ENCODE results near the gene NSD2.
"Not testable (repeated sequence)": the region's sequence is repeated elsewhere in the genome, so short reads cannot be mapped to it uniquely, and the experiment has no call there.

Gene NSD2

DNA sequence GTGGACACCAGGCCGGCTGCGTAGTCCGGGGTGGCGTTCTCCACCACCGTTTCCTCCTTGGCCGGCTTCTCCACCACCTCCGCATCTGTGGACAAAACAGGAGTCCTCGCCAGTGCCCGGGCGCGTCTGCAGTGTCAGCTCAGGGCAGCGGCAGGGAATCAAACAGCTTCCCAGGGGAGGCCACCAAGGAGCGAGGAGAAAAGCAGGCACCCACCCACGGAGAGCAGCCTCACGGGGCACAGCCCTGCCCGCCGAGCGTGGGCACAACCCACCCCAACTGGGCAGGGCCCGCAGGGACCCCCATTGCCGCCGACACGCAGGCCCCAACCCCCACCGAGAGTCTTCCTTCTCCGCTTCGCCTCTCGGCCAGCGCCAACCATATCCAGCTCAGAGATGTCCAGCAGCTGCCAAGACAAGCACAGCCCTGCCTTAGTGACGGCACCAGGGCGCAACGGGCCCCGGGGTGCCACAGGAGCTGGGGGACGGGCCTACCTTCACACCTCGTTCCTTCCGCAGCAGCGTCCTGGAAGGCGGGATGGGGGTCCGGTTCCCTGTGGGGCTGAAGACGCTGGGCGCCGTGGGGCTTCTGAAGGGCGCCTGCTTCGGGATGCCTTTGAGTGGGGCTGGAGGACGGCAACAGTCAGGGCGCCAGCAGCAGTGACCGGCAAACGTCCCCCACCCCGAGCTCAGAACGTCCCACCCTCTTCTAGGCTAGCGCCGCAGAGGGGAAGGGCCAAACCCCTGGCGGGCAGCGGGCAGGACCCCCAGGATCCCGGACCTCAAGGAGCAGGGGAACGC is 114.8 kb downstream of the NSD2 start:
- DNase-seq, result no peak

DNA sequence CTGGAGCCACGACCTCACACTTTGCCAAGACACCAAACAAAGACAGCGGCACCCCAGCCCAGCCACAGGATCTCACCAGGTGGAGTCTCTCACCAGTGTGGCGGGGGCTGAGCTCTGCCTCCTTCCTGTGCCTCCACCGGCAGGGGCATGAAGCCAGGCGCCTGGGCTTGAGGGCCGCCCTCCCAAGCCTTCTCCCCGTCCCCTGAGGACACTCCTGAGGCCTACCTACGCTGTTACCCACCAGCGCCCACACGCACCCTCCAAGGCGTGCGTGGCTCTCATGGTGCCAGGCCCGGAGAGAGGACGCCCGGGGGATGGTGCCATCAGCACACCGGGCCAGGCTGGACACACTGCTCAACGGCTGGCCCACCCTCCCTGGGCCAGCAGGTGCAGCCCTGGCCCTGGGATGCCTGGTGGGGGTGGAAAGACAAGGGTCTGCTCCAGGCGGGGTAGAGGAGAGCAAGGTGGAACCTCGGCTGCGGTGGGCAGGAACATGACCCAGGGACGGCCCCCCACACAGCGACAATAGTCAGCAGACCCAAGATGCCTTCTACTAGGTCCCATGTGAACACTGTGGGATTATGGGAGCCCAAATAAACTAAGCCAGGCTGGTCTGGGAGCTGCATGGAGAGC is 115.5 kb downstream of the NSD2 start:
- no peak for DNase-seq

DNA sequence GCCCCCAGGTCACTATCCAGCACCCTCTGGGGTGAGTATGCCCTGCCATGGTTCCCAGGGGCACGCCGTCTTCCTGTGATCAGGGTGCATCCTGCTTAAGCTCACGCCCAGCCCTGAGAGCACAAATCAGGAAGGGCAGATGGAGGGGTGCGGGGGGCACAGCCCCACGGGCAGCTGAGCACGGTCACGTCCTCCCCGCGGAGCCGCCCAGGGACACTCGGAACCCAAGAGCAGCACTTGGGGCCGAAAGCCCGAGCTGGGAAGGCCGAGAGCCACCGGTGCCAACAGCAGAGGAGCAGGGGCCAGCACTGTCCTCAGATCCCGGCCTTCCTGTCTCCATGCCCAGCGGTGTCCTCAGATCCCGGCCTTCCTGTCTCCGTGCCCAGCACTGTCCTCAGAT is 116.1 kb downstream of the NSD2 start:
- DNase-seq, result no peak

DNA sequence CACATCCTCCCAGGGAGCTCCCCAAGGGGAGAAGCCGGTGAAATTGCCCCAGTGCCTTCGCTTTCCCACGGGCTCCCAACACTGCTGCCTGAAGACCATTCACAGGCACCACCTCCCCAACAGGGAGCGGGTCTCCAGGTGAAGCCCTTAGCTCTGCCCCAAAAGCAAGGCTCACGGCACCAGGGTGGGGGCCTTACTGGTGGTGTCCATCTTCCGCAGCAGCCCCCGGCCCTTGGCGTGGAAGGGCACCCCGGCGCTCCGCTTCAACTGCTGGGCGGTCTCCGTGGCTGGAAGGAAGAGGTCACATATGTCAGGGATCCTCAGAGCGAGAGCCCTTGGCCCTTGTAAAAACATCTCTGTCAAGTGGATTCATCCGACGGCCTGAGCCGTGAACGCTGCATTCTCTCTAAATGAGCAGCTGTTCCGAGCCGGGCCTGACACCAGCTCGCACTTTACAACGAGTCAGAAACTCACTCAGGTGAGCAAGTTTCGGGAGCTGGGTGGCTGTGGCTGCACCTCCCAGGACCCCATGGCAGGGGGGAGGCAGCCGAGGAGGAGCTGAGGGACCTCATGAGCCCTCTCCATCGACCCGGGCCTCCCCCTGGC is 116.6 kb downstream of the NSD2 start:
- no peak for DNase-seq

DNA sequence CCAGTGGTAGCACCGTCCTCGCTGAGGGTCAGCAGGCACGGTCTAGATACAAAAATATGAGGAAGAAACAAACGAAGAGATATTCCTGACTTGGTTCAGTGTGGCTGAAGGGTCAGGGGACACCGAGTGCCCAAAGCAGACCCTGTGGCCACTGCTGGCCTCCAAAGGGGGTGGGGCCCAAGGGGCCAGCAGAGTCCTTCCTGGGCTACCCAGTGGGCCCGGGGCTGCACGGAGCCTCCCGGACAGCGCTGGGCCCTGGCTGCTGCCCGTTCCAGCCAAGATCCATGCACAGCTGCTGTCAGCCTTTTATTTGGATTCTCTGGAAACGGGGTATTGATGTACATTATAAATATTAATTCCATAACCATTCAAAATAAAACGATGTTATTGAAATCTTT is 117.1 kb downstream of the NSD2 start:
- DNase-seq, result no peak

DNA sequence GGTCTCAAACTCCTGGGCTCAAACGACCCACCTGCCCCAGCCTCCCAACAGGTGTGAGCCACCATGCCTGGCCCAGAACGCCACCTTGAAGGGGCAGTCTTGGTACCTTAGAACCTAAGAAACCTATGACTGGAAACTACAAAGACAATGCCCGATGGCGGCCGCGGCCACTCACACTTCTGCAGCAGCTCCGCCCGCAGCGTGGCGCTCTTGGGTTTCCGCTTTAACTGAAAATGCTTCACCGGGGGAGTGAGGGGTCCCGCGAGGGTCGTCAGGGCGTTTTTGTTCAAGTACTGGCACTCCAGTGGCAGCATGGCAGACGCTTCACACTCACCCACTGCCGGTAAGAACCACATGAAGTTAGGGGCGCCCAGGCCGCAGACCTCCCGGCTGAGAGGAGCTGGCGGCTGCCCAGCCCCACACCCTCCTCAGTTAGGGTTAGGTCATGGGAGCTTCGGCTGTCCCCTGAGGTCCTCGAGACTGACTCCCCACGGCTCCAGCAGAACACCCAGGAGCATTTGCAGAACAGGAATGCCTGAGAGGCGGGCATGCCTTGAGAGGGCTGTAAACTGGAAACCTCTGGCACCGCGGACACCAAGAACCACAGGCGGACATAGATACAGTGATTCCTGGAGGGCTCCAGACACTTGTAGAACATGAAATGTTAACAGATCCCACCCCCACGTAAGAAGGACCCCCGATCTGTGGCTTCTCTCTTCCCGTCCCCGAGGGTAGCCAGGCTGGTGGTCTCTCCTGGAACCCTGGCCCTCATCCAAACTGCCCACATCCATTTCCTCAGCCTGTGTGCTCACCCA is 118.5 kb downstream of the NSD2 start:
- no peak for DNase-seq

DNA sequence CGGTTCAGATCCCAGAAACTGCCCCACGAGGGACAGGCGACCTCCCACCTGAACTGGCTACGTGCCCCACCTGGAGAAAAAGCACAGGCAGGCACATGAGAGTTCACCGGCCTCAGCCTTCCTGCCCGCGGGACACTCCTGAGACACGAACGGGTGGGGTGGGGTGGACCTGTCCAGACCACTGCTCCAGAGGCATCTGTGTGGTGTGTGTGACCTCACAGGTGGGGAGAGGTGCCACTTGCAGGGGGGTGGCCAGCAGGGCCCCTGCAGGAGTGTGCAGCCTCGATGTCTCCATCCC is 119.1 kb downstream of the NSD2 start:
- no peak for DNase-seq

DNA sequence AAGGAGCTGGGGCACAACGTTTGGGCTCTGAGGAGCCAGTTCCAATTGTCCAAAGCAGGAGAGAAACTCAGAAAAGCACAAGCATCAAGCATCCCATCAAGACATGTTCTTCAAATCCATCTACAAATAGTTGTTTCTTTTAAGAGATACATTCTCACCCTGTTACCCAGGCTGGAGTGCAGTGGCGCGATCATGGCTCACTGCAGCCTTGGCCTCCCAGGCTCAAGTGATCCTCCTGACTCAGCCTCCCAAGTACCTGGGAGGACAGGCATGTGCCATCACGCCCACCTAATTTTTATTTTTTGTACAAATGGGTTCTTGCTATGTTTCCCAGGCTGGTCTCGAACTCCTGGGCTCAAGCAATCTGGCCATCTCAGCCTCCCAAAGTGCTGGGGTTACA is 119.5 kb downstream of the NSD2 start:
- no peak for DNase-seq

DNA sequence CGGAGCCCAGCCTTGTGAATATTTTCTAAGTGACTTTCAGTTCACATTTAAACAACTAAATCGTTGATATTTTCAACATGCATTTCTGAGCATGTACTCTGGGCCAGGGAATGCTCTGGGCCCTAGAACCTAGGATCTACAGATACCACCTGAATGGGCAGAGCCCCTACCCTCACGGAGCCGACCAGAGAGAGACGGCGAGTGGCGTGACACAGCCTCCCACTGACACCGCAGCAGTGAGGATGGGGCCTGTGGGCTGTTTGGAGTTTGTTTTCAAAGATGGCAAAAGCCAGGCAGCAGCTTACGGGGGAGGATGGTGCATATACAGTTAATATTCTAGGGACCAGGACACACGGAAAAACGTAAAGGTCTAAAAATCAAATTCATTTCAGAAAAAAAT is 119.9 kb downstream of the NSD2 start:
- no peak for DNase-seq

DNA sequence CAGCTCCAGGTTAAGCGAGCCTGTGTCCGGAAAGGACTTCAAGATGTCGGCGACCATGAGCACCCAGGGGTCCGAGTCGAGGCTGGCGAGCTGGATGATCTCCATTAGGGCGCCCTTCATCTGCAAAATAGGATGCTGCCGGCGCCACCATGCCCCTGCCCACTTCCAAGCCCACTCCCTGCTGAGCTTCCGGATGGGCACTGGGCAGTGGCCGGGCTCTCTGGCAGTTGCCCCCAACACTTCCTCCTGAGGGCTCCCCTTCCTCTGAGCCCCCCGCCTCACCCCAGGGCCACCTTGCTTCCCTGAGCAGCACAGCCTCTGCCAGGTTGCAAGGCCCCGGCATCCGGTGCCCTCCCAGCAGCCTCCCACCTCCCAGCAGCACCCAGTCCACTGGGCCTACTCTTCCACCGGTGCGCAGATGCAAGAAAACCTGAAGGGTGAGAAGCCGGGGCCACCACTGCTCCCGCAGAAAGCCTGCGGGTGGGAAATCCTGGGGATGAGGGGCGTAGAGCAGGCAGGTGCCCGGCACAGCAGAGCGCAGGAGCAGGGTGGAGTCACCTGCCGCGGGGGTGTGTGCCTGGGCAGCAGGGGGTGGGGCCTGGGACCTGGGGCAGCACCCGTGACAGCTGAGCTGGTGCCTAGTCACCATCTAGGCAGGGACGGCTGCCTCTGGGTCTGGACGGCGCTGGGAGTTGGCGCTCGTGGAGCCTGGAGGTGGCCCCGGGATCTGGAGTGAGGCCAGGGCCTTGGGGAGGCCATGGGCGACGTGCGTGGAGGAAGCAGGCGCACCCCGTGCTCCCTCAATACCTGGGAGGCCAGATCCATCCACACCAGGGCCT is 120.6 kb downstream of the NSD2 start:
- DNase-seq, result no peak

DNA sequence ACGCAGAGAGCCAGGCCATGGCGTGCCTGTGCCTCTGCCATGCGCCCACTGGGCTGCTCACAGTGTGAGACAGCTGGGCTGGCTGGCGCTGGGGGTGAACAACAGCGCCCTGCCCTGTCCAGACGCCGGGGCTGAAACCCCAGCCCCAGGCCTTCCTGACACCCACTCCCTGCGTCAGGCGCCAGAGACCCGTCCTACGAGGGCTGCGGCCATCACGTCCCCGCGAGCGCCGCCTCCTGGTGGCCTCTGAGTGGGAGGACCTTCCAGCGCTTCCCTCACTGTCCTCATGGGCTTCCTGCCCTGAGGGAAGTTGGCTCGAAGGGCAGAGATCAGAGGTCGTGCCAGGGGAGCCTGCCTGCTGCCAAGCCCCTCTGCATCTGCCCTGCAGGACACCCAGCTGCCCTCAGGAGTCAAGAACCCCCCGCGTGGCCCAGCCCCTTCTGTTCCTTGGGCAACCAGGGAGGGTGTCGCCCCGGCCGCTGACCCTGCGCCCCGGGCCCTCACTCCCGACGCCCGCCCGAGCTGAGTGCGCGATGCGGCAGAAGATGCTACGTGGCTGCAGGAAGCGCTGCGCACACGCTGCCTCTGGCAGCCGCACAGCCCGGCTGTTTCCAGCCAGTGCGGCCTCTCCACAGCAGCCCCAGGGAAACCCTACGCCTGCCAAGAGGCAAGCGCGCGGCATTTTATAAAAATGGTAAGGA is 121.4 kb downstream of the NSD2 start:
- peak; percentile 7 for DNase-seq

DNA sequence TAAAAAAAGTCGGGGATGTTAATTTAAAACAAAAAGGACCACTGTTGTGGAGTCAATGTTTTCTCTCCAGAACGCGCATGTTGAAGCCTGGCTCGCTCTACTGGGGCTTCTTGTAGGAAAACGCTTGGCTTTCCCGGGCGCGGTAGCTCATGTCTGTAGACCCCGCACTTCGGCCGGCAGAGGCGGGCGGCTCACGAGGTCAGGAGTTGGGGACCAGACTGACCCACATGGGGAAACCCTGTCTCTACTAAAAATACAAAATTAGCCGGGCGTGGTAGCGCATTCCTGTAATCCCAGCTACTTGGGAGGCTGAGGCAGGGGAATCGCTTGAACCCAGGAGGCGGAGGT is 122.0 kb downstream of the NSD2 start:
- no peak for DNase-seq

DNA sequence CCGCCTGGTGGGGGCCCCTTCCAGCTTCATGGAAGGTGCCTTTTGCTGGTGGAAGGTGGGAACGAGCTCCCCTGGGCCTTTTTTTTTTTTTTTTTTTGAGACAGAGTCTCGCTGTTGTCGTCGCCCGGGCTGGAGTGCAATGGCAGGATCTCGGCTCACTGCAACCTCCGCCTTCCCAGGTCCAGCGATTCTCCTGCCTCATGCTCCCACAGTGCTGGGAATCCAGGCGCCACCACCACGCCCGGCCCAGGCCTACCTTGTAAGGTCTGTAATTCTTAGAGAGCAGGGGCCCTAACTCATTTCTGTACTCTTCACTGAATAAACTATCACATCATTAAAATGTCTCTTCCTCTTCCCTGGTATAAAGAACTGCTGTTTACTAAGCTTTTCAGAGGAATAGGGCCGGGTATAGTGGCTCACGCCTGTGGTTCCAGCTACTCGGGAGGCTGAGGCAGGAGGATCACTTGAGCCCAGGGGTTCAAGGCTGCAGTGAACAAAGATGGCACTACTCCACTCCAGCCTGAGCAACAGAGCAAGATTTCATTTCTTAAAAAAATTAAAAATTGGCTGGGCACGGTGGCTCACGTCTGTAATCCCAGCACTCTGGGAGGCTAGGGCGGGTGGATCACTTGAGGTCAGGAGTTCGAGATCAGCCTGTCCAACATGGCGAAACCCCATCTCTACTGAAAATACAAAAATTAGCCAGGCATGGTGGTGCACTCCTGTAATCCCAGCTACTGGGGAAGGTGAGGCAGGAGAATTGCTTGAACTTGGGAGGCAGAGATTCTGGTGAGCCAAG is 122.7 kb downstream of the NSD2 start:
- not testable (repeated sequence) for DNase-seq

DNA sequence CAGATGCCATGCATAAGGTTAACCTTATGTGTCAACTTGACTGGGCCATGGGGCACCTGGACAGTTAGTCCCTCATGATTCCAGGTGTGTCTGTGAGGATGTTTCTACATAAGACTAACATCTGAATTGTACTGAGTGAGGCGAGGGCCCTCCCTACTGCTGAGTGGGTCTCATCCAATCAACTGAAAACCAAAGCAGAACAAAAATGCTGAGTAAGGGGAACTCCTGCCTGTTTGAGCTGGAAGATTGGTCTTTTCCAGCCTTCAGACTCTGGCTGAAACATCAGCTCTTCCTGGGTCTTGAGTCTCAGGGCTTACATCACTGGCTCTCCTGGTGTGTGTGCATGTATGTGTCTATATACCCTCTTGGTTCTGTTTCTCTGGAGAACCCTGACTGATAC is 123.7 kb downstream of the NSD2 start:
- no peak for DNase-seq

DNA sequence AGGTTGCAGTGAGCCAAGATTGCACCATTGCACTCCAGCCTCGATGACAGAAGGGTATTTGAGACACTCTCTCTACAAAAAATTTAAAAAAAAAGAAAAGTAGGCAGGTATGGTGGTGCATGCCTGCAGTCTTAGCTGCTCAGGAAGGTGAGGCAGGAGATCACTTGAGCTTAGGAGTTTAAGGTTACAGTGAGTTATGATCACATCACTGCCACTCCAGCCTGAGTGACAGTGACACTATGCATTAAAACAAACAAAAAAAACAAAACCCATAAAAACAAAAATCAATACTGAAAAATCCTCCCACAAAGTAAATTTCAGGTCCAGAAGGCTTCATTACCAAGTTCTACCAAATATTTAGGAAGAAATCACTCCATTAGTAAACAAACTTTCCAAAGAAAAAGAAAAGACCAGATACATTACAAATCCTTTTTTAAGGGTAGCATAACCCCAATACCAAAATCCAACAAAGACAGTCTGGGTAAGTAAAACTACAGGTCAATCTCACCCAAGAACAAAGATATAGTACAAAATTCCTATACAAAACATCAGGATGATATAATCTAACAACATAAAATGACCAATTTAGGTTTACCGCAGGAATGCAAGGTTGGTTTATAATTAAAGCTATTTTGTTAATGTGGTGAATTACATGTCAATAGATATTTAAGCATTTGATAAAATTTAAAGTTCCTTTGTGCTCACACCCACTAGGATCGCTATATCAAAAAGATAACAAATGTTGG is 125.8 kb downstream of the NSD2 start:
- no peak for DNase-seq

DNA sequence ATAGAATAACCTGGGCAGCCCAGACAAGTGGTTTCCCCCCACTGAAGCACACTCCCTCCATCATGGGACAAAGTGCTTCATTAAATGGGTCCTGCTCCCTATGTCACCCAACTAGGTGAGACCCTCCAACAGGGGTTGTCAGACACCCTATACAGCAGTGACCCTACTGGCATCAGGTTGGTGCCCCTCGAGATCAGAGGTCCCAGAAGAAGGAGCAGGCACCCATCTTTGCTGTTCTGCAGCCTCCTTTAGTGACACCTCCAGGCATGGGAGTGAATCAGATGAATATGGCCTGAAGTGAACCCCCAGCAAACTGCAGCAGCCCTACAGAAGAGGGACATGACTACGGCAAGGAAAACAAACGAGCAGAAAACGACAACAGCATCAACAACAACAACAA is 126.5 kb downstream of the NSD2 start:
- DNase-seq, result no peak

DNA sequence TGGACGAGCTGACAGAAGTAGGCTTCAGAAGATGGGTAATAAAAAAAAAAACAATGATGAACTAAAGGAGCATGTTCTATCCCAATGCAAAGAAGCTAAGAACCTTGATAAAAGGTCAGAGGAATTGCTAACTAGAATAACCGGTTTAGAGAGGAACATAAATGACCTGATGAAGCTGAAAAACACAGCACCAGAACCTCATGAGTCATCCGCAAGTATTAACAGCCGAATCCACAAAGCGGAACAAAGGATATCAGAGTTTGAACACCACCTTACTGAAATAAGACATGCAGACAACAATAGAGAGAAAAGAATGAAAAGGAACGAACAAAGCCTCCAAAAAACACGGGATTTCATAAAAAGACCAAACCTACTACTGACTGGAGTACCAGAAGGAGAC is 127.1 kb downstream of the NSD2 start:
- DNase-seq, result no peak

DNA sequence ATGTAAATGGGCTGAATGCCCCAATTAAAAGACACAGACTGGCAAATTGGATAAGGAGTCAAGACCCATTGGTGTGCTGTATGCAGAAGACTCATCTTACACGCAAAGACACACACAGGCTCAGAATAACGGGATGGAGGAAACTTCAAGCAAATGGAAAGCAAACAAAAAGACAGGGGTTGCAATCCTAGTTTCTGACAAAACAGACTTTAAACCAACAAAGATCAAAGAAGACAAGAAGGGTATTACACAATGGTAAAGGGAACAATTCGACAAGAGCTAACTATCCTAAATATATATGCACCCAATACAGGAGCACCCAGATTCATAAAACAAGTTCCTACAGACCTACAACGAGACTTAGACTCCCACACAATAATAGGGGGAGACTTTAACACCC is 128.1 kb downstream of the NSD2 start:
- DNase-seq, result not testable (repeated sequence)

DNA sequence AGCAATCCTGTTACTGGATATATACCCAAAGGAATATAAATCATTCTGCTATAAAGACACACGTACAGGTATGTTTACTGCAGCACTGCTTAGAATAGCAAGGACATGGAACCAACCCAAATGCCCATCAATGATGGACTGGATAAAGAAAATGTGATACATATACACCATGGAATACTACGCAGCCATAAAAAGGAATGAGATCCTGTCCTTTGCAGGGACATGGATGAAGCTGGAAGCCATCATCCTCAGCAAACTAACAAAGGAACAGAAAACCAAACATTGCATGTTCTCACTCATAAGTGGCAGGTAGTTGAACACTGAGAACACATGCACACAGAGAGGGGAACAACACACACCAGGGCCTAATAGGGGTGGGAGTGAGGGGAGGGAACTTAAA is 132.2 kb downstream of the NSD2 start:
- not testable (repeated sequence) for DNase-seq

DNA sequence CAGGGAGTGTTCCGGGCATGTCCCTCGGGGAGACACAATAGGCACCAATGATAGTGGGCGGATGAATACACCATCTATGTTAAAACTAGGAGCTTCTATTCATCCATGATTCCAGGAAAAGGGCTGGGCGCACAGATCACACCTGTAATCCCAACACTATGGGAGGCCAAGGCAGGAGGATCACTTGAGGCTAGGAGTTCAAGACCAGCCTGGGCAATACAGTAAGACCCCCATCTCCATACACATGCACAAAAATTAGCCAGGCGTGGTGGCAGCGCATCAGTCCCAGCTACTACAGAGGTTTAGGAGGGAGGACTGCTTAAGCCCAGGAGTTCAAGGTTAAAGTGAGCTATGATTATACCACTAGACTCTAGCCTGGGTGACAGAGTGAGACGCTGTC is 135.2 kb downstream of the NSD2 start:
- DNase-seq, result no peak

Data from fibroblast of skin of abdomen (primary cell).